K562 (cell line): ENCODE data around the gene BRD4. TPM values are rescaled to one million over a fixed set of nuclear protein-coding genes. Genes with fewer than 3 reads are reported as not detected.

Experiments used
- ATAC-seq: fragments of 200-7000 bp; cut with Tn5 transposase; 3 replicates; pipeline ENCODE4 v1.9.1; 2020; ENCODE audit warnings: moderate library complexity
- BruUV-seq: library from RNA; stranded (reverse); fragments of 400-500 nt; replicated peaks from 2 replicates; lab custom pipeline; 2021; lab: Mats Ljungman, UMichigan
- CTCF ChIA-PET: fragments of 300-600 bp; formaldehyde crosslinking; extraction: SDS; loops from one replicate; lab custom pipeline; 2021; ENCODE audit warnings: low intra/inter-chr PET ratio; lab: Yijun Ruan, JAX
- POLR2A ChIA-PET: fragments of 300-600, 350-650 bp; sonication (Branson Sonifier 250); formaldehyde crosslinking; extraction: SDS; loops from one replicate; lab custom pipeline; 2021; ENCODE audit warnings: antibody characterized with exemption, inconsistent platforms; lab: Yijun Ruan, JAX
- DNase-seq, 4 experiments: peaks; one replicate each; pipeline versions ENCODE4 v3.0.0 to v3.0.0-alpha.2; 2011 to 2018; ENCODE audit warnings: low spot score in 3 of 4, mixed read lengths in 3 of 4; ENCODE audit errors: extremely low read depth in 1 of 4
- FAIRE-seq: peaks from 2 replicates; lab custom pipeline; 2011; peaks lifted over from hg19 to GRCh38; lab: Jason Lieb, UNC
- H2AFZ ChIP-seq: 2 replicates; pipeline ENCODE4 v1.6.0; 2011; ENCODE audit warnings: low read depth, low read length, control low read depth, inconsistent platforms
- H3K27ac ChIP-seq: fragments of 200-600 bp; 3 replicates; pipeline ENCODE4 v1.8.0; 2011; ENCODE audit warnings: low read depth, mild to moderate bottlenecking, control low read depth, inconsistent platforms, low read length, moderate library complexity, mixed read lengths; ENCODE audit errors: extremely low read depth
- H3K27me3 ChIP-seq, 2 experiments: fragments of 300-600 bp in 1 of 2; 2 replicates in 1 of 2; 3 replicates in 1 of 2; pipeline versions ENCODE4 v1.6.0 to v1.8.0; 2011; ENCODE audit warnings: inconsistent platforms in 2 of 2, low read length in 2 of 2, mild to moderate bottlenecking in 1 of 2, mixed read lengths in 1 of 2, moderate library complexity in 1 of 2; ENCODE audit not compliant: control insufficient read depth in 2 of 2, insufficient read depth in 2 of 2
- H3K36me3 ChIP-seq: fragments of 300-600 bp; 3 replicates; pipeline ENCODE4 v1.8.0; 2011; ENCODE audit warnings: mild to moderate bottlenecking, low read length, inconsistent platforms; ENCODE audit not compliant: control insufficient read depth, insufficient read depth
- H3K4me1 ChIP-seq, 2 experiments: fragments of 200-600 bp in 1 of 2; replicated peaks in 1 of 2; 2 replicates in 1 of 2; 3 replicates in 1 of 2; pipeline versions ENCODE4 v1.5.1 to v1.8.0; 2011; ENCODE audit warnings: inconsistent platforms in 2 of 2, low read length in 2 of 2, mild to moderate bottlenecking in 1 of 2, mixed read lengths in 1 of 2, moderate library complexity in 1 of 2; ENCODE audit not compliant: control insufficient read depth in 2 of 2, insufficient read depth in 2 of 2
- H3K4me2 ChIP-seq: 2 replicates; pipeline ENCODE4 v1.6.1; 2011; ENCODE audit warnings: low read length, control low read depth, inconsistent platforms, mixed read lengths; ENCODE audit not compliant: insufficient read depth
- H3K4me3 ChIP-seq: fragments of 200-600 bp; sonication (generic), shearing (Covaris generic); 2 replicates; pipeline ENCODE4 v1.5.1; 2016; ENCODE audit warnings: control low read depth, inconsistent platforms
- H3K79me2 ChIP-seq: fragments of 200-600 bp; 3 replicates; pipeline ENCODE4 v1.8.0; 2011; ENCODE audit warnings: low read length, inconsistent platforms; ENCODE audit not compliant: control insufficient read depth, insufficient read depth
- H3K9ac ChIP-seq, 2 experiments: 2 replicates each; pipeline versions ENCODE4 v1.6.0 to v1.6.1; 2011; ENCODE audit warnings: low read depth in 2 of 2, low read length in 2 of 2, control low read depth in 1 of 2, inconsistent platforms in 1 of 2, mild to moderate bottlenecking in 1 of 2, mixed read lengths in 1 of 2; ENCODE audit not compliant: insufficient read depth in 1 of 2
- H3K9me1 ChIP-seq: one replicate; pipeline ENCODE4 v1.6.0; 2011; ENCODE audit warnings: inconsistent platforms, mild to moderate bottlenecking, low read length, moderate library complexity; ENCODE audit not compliant: control insufficient read depth, insufficient read depth
- H3K9me3 ChIP-seq: replicated peaks from 2 replicates; pipeline ENCODE4 v1.5.1; 2011; ENCODE audit warnings: low read depth, low read length, inconsistent platforms; ENCODE audit not compliant: control insufficient read depth, insufficient read depth
- H4K20me1 ChIP-seq: replicated peaks from 2 replicates; pipeline ENCODE4 v1.6.1; 2011; ENCODE audit warnings: low read length, inconsistent platforms, mixed read lengths; ENCODE audit not compliant: control insufficient read depth, insufficient read depth
- IFI16 ChIP-seq: fragments of 250-450 bp; sonication (Bioruptor Pico); IDR thresholded peaks from 2 replicates; pipeline ENCODE4 v2.1.2; 2022; ENCODE audit warnings: mild to moderate bottlenecking, inconsistent platforms
- IRF2 ChIP-seq: sonication (generic); formaldehyde crosslinking; IDR thresholded peaks from 2 replicates; pipeline ENCODE4 v1.8.1; 2022; ENCODE audit warnings: mild to moderate bottlenecking, missing genetic modification reagents
- NR0B1 ChIP-seq: fragments of 450-650 bp; IDR thresholded peaks from one replicate; pipeline ENCODE4 v1.6.1; 2018; ENCODE audit warnings: mild to moderate bottlenecking, moderate library complexity; ENCODE audit not compliant: partially characterized antibody
- POLR2G ChIP-seq: fragments of 200-400 bp; formaldehyde crosslinking; IDR thresholded peaks from 2 replicates; pipeline ENCODE4 v1.6.1; 2017; ENCODE audit warnings: low read depth, mild to moderate bottlenecking, antibody characterized with exemption, low read length, moderate library complexity
- RFX5 ChIP-seq: IDR thresholded peaks from 2 replicates; pipeline ENCODE4 v1.6.1; 2011; ENCODE audit warnings: low read depth, mild to moderate bottlenecking, improper control_type of control experiment, low read length
- SMARCA4 ChIP-seq: fragments of 450-650 bp; IDR thresholded peaks from 2 replicates; pipeline ENCODE4 v1.6.1; 2016
- SNRNP70 ChIP-seq: fragments of 200-400 bp; formaldehyde crosslinking; optimal IDR thresholded peaks from 2 replicates; pipeline ENCODE3; 2017; ENCODE audit warnings: low read depth, low read length
- SUPT5H ChIP-seq: fragments of 450-650 bp; IDR thresholded peaks from 2 replicates; pipeline ENCODE4 v1.6.1; 2016
- TFE3 ChIP-seq: fragments of 450-650 bp; formaldehyde crosslinking; IDR thresholded peaks from 2 replicates; pipeline ENCODE4 v1.4.0; 2020; ENCODE audit warnings: mild to moderate bottlenecking, mixed read lengths
- ZFP30 ChIP-seq: fragments of 250-450 bp; sonication (Bioruptor Pico); IDR thresholded peaks from 2 replicates; pipeline ENCODE4 v1.8.0; 2022; ENCODE audit warnings: moderate library complexity, mild to moderate bottlenecking, inconsistent platforms, borderline replicate concordance
- ZFP36 ChIP-seq: fragments of 150-350 bp; IDR thresholded peaks from 2 replicates; pipeline ENCODE4 v1.6.1; 2018; ENCODE audit warnings: low read length, low read depth; ENCODE audit not compliant: partially characterized antibody
- ZNF217 ChIP-seq: sonication (generic); formaldehyde crosslinking; IDR thresholded peaks from 2 replicates; pipeline ENCODE4 v1.8.0; 2022; ENCODE audit warnings: mild to moderate bottlenecking, missing genetic modification reagents
- WGBS: fragments of 100-300 bp; shearing (Covaris generic); methylation state at CpG from one replicate; pipeline ENCODE4 v1.1.6; 2016; ENCODE audit warnings: low coverage, mixed read lengths; ENCODE audit not compliant: insufficient coverage; ENCODE audit errors: missing lambda C conversion rate; 5-methylcytosine and 5-hydroxymethylcytosine counted together
- in situ Hi-C: fragments of 300-500 bp; cut with MboI; formaldehyde crosslinking; loops from 4 replicates; pipeline ENCODE4 v1.15.0; 2018; ENCODE audit warnings: inconsistent platforms, mixed read lengths
- intact Hi-C: fragments of 100-400 bp; cut with micrococcal nuclease; formaldehyde crosslinking; loops from 2 replicates; pipeline ENCODE4 v1.14.2; 2022
- polyA plus RNA-seq, 8 experiments: library from polyadenylated mRNA; depleted of rRNA in 4 of 8; stranded (reverse) in 5 of 8; unstranded in 3 of 8; fragments of >200 nt; fragmentation: Nextera tagmentation in 2 of 8; fragmentation: Illumina TruSeq in 1 of 8; extraction: Ambion mirVana in 2 of 8; extraction: Trizol in 1 of 8; gene quantifications; 2 replicates each; pipeline versions ENCODE4 v1.2.1 to v1.2.3, GENCODE V29; 2011 to 2014; ENCODE audit warnings: inconsistent platforms in 1 of 8, missing spikeins in 1 of 8
- total RNA-seq, 7 experiments: library from RNA; depleted of rRNA in 6 of 7; stranded (reverse); fragments of >200 nt in 6 of 7; fragmentation: Illumina TruSeq in 2 of 7; extraction: Trizol in 2 of 7; gene quantifications; 2 replicates each; pipeline versions ENCODE4 v1.2.1 to v1.2.3, GENCODE V29; 2011 to 2021; ENCODE audit warnings: low replicate concordance in 1 of 7

Gene BRD4
- total and polyA plus RNA-seq, 9 of the 15 experiments (the other 6 are each of a cell fraction or from before 2014, with no cell fraction given): 1.8 to 105 (median 15.6) TPM

GRCh38 chr19:15368051-15368632 is 35.8 kb upstream of the BRD4 start:
- Histone ChIP-seq H3K9me3 (no peaks in the 10 kb centered on the region), H2AFZ (no peak overlapping the region), H3K27ac (no peak overlapping the region), H3K9me1 (peaks cover 3% of the 10 kb centered on the region), H3K9ac (no peak overlapping the region), H3K4me3 (no peak overlapping the region), H3K4me1 (peaks cover 0 to 9% of the 10 kb centered on the region in 2 experiments; a peak in 1 of 5 replicates), H3K4me2 (no peak overlapping the region), H3K79me2 (peaks cover 2% of the 10 kb centered on the region; the same call in 2 of the 3 replicates), H3K27me3 (no peaks in the 10 kb centered on the region), H4K20me1 (no peaks in the 10 kb centered on the region), H3K36me3 (peaks cover 82% of the 10 kb centered on the region; the same call in 2 of the 3 replicates)
- BruUV-seq: no TSS peak
- FAIRE-seq (no peak), ATAC-seq (no peak), DNase-seq (no peak)
- POLR2A ChIA-PET: interaction anchor here (0.6 to 3.4 kb wide), 3 partner anchors 8 to 123 kb away, joined by 3 to 21 read pairs (median 8); partner anchors contain the start of gene AKAP8
- WGBS: 91% methylated on average over 14 of the region's 24 CpGs
- intact Hi-C loops (no loop called here), in situ Hi-C loops (no loop called here)
- CTCF ChIA-PET: no interaction called here
- TF ChIP-seq RFX5 (no peak), ZNF217 (CRISPR knock-in tag) (no peak), POLR2G (peak; percentile 37; the same call in 1 of the 2 replicates), SUPT5H (peak; percentile 23; the same call in 1 of the 2 replicates)

- H3K9me3 ChIP-seq: no peaks in the 10 kb centered on the region
- H3K36me3 ChIP-seq: peaks cover 75% of the 10 kb centered on the region; the same call in 2 of the 3 replicates
- no peak overlapping the region for H3K9ac ChIP-seq
- no peaks in the 10 kb centered on the region for H3K27me3 ChIP-seq
- ChIA-PET CTCF (no interaction called here), POLR2A (interaction anchor here (0.6 to 2.0 kb wide), 2 partner anchors 8 to 122 kb away, joined by 3 to 8 read pairs; no protein-coding TSS in a partner anchor)
- DNase-seq (no peak), ATAC-seq (no peak), FAIRE-seq (peak; percentile 98)
- H3K9me1 ChIP-seq: no peaks in the 10 kb centered on the region
- no peak overlapping the region for H3K4me2 ChIP-seq
- no peak overlapping the region for H3K4me3 ChIP-seq
- no TSS peak for BruUV-seq
- H3K79me2 ChIP-seq: no peaks in the 10 kb centered on the region; the same call in 2 of the 3 replicates
- H3K4me1 ChIP-seq: 0 out of 5 replicates have a peak, but pooled peaks cover 0 to 3% of the 10 kb centered on the region in 2 experiments
- intact Hi-C loops: no loop called here
- no peak overlapping the region for H3K27ac ChIP-seq
- no peak overlapping the region for H2AFZ ChIP-seq
- 92% methylated on average over 3 of the region's 3 CpGs for WGBS
- no peaks in the 10 kb centered on the region for H4K20me1 ChIP-seq
- TF ChIP-seq SNRNP70: no peak
- TF ChIP-seq NR0B1: no peak
- TF ChIP-seq SMARCA4: no peak
- peak; percentile 39 for TF ChIP-seq TFE3
- TF ChIP-seq IRF2 (CRISPR knock-in tag): no peak
- no peak for TF ChIP-seq ZFP36
- no peak for TF ChIP-seq ZFP30 (CRISPR knock-in tag)
- no peak for TF ChIP-seq IFI16 (CRISPR knock-in tag)
- in situ Hi-C loops: no loop called here
Measured at GRCh38 chr19:15367439-15367838, 35.1 kb upstream of the BRD4 start.
